Lower lobe of right lung (tissue), 2 donors: Measurements from ENCODE around the gene LYRM2. TPM values are rescaled to one million over a fixed set of nuclear protein-coding genes. Genes with fewer than 3 reads are reported as not detected.
A peak's percentile ranks its signal among the peaks of the same experiment; 100 is the strongest.
"Not testable (repeated sequence)": the region's sequence is repeated elsewhere in the genome, so short reads cannot be mapped to it uniquely, and the experiment has no call there.

Experiments
- ATAC-seq, 2 donors: fragments of 200-7000 bp; cut with Tn5 transposase; one replicate each; pipeline ENCODE4 v1.9.1; 2020 to 2022; ENCODE audit warnings: mild to moderate bottlenecking in 2 of 2, moderate library complexity in 2 of 2
- DNase-seq: peaks from one replicate; pipeline ENCODE4 v3.0.0-alpha.2; 2020
- H3K27ac ChIP-seq: fragments of 200-600 bp; one replicate; pipeline ENCODE4 v1.8.0; 2022
- H3K27me3 ChIP-seq: fragments of 200-600 bp; one replicate; pipeline ENCODE4 v1.8.0; 2022; ENCODE audit warnings: low read depth
- H3K36me3 ChIP-seq: fragments of 200-600 bp; one replicate; pipeline ENCODE4 v1.8.0; 2022; ENCODE audit warnings: mild to moderate bottlenecking
- H3K4me1 ChIP-seq: fragments of 200-600 bp; one replicate; pipeline ENCODE4 v1.8.0; 2022
- H3K4me3 ChIP-seq: fragments of 200-600 bp; one replicate; pipeline ENCODE4 v1.8.0; 2022; ENCODE audit warnings: mild to moderate bottlenecking
- H3K9me3 ChIP-seq: fragments of 200-600 bp; one replicate; pipeline ENCODE4 v1.8.0; 2022
- CTCF ChIP-seq: fragments of 200-600 bp; IDR thresholded peaks from one replicate; pipeline ENCODE4 v1.8.0; 2022; ENCODE audit warnings: antibody characterized with exemption, mild to moderate bottlenecking
- intact Hi-C: fragments of 100-400 bp; cut with DNase I; formaldehyde crosslinking; loops from one replicate; pipeline ENCODE4 v1.11.0; 2022
- total RNA-seq: library from RNA; stranded (reverse); fragmentation: NEBNext Ultra II Directional; extraction: Animal tissue kit (Norgen Biotek cat#: 25700); gene quantifications from one replicate; pipeline ENCODE4 v1.2.1, GENCODE V29; 2021
- donor health status: DM: no; HTN: yes; CAD: no; lungs with severe emphysema.

The LYRM2 gene
- total RNA-seq, 1 donor from 2014 or later = 35.5 TPM

GRCh38 chr6:89644864-89645263 is 6.3 kb upstream of the LYRM2 start:
- DNase-seq (no peak), ATAC-seq (no peak)
- H3K27me3 ChIP-seq = no peaks in the 10 kb centered on the region
- intact Hi-C loops = no loop called here
- TF ChIP-seq CTCF = no peak
- H3K4me1 ChIP-seq = peaks cover 5% of the 10 kb centered on the region
- peaks cover 68% of the 10 kb centered on the region for H3K36me3 ChIP-seq
- no peak overlapping the region for H3K27ac ChIP-seq
- H3K9me3 ChIP-seq = no peaks in the 10 kb centered on the region
- no peak overlapping the region for H3K4me3 ChIP-seq

GRCh38 chr6:89643406-89643805 is 4.9 kb upstream of the LYRM2 start:
- TF ChIP-seq CTCF = no peak
- intact Hi-C loops = no loop called here
- no peak for ATAC-seq
- H3K36me3 ChIP-seq = peaks cover 56% of the 10 kb centered on the region
- peaks cover 14% of the 10 kb centered on the region for H3K4me1 ChIP-seq
- H3K9me3 ChIP-seq = no peaks in the 10 kb centered on the region
- no peak overlapping the region for H3K4me3 ChIP-seq
- H3K27me3 ChIP-seq = no peaks in the 10 kb centered on the region
- DNase-seq = no peak
- no peak overlapping the region for H3K27ac ChIP-seq

GRCh38 chr6:89642956-89643355 is 4.4 kb upstream of the LYRM2 start:
- no peaks in the 10 kb centered on the region for H3K9me3 ChIP-seq
- no peak for TF ChIP-seq CTCF
- DNase-seq = no peak

GRCh38 chr6:89641581-89641980 is 3.0 kb upstream of the LYRM2 start:
- Histone ChIP-seq H3K36me3 (peaks cover 40% of the 10 kb centered on the region), H3K4me1 (peaks cover 21% of the 10 kb centered on the region)
- H3K27ac ChIP-seq, H3K27me3 ChIP-seq, intact Hi-C loops, H3K9me3 ChIP-seq, DNase-seq, H3K4me3 ChIP-seq, ATAC-seq: not testable (repeated sequence)

More at GRCh38 chr6:89642956-89643355, 4.4 kb upstream of the LYRM2 start:
- Histone ChIP-seq H3K27ac (no peak overlapping the region), H3K4me3 (no peak overlapping the region), H3K36me3 (peaks cover 52% of the 10 kb centered on the region), H3K4me1 (peaks cover 14% of the 10 kb centered on the region), H3K27me3 (no peaks in the 10 kb centered on the region)
- no peak for ATAC-seq
- intact Hi-C loops = no loop called here

- Histone ChIP-seq H3K27ac (no peak overlapping the region), H3K36me3 (peaks cover 40% of the 10 kb centered on the region), H3K27me3 (no peaks in the 10 kb centered on the region), H3K9me3 (no peaks in the 10 kb centered on the region), H3K4me3 (no peak overlapping the region), H3K4me1 (peaks cover 21% of the 10 kb centered on the region)
- no peak for ATAC-seq
- intact Hi-C loops = no loop called here
- TF ChIP-seq CTCF = no peak
- no peak for DNase-seq
These were observed 2.3 kb upstream of the LYRM2 start for GRCh38 chr6:89640804-89641203.

- ATAC-seq (peak; percentile 6 to 25), DNase-seq (no peak)
- Histone ChIP-seq H3K36me3 (peaks cover 29% of the 10 kb centered on the region), H3K4me3 (peak overlapping the region; percentile 60), H3K27ac (peak overlapping the region; percentile 84), H3K4me1 (peaks cover 16% of the 10 kb centered on the region), H3K9me3 (no peaks in the 10 kb centered on the region), H3K27me3 (no peaks in the 10 kb centered on the region)
- intact Hi-C loops = no loop called here
- TF ChIP-seq CTCF = no peak
These were observed 607 bp downstream of the LYRM2 start for GRCh38 chr6:89637960-89638319.

- intact Hi-C loops, H3K27me3 ChIP-seq, H3K27ac ChIP-seq, DNase-seq, H3K4me3 ChIP-seq, ATAC-seq, H3K9me3 ChIP-seq: not testable (repeated sequence)
- Histone ChIP-seq H3K36me3 (peaks cover 23% of the 10 kb centered on the region), H3K4me1 (peaks cover 16% of the 10 kb centered on the region)
These were observed 2.1 kb downstream of the LYRM2 start for GRCh38 chr6:89636412-89636811.
